Measurements from ENCODE around the gene FBRS. TPM values are rescaled to one million over a fixed set of nuclear protein-coding genes. Genes with fewer than 3 reads are reported as not detected.
A peak's percentile ranks its signal among the peaks of the same experiment; 100 is the strongest.

The FBRS gene
- total and polyA plus RNA-seq, 2 of the 13 experiments (the other 11 are each of a cell fraction or from before 2014, with no cell fraction given) = 13.7 to 16.2 TPM

DNA sequence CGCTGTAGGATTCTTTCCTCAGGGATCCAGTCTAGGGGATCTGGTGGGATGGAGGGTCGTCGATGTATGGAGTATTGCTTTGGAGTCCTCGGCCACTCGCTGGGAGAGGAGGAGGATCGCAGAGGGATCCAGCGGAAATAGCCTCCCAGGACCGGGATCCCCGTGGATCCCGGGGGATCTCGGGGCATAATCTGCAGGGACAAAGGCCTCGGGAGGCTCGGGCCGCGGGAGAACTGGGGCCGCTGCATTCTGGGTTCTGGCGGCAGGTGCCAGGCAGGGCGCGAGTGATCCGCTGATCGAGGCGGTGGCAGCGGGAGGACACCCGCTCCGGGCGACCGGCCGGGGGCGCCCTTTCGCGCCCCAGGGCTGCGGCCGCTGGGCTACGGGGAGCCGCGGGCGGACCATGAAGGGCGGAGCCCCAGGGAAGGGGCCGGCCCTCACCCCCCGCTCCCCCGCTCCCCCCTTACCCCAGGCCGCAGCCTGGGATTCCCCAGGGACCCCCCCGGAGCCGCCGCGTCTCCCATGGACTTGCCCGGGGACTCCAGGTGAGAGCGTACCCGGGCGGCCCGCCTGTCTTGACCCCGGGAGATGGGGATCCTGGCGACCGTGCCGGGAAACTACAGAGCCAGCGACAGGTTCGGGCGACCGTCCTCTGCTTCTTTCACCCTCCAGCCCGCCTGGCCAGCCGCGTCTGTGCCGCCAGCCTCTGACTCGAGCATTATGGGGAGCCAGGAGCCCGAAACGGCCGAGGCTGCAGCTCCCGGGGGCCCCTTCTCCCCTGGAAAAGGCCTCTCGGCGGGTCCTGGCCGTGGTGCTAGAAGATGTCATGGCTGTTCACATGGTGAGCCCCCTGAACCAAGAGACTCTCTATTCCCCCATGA lies 6.9 kb upstream of the FBRS start (continued):
- TF ChIP-seq TAF1 (CRISPR knock-in tag; IDR thresholded peaks at IDR 0.05) = peak; percentile 49; the same call in 1 of the 2 replicates
- peak; percentile 55 for TF ChIP-seq SP2 (CRISPR knock-in tag; IDR thresholded peaks at IDR 0.05)
- TF ChIP-seq HNRNPLL (IDR thresholded peaks at IDR 0.05; ENCODE audit: low read depth, low read length, poor library complexity, severe bottlenecking) = peak; percentile 27
- no peak for TF ChIP-seq ZNF773 (CRISPR knock-in tag; IDR thresholded peaks at IDR 0.05; ENCODE audit: borderline replicate concordance)
- TF ChIP-seq ZSCAN31 (CRISPR knock-in tag; IDR thresholded peaks at IDR 0.05; ENCODE audit: low read depth) = peak; percentile 48; the same call in 1 of the 2 replicates
- peak; percentile 53 for TF ChIP-seq AGO2 (optimal IDR thresholded peaks at IDR 0.05; ENCODE audit: low read depth, low read length)
- TF ChIP-seq, protein P1, sequence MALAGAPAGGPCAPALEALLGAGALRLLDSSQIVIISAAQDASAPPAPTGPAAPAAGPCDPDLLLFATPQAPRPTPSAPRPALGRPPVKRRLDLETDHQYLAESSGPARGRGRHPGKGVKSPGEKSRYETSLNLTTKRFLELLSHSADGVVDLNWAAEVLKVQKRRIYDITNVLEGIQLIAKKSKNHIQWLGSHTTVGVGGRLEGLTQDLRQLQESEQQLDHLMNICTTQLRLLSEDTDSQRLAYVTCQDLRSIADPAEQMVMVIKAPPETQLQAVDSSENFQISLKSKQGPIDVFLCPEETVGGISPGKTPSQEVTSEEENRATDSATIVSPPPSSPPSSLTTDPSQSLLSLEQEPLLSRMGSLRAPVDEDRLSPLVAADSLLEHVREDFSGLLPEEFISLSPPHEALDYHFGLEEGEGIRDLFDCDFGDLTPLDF (CRISPR knock-in tag; IDR thresholded peaks at IDR 0.05) = peak; percentile 78
- TF ChIP-seq, protein P2, sequence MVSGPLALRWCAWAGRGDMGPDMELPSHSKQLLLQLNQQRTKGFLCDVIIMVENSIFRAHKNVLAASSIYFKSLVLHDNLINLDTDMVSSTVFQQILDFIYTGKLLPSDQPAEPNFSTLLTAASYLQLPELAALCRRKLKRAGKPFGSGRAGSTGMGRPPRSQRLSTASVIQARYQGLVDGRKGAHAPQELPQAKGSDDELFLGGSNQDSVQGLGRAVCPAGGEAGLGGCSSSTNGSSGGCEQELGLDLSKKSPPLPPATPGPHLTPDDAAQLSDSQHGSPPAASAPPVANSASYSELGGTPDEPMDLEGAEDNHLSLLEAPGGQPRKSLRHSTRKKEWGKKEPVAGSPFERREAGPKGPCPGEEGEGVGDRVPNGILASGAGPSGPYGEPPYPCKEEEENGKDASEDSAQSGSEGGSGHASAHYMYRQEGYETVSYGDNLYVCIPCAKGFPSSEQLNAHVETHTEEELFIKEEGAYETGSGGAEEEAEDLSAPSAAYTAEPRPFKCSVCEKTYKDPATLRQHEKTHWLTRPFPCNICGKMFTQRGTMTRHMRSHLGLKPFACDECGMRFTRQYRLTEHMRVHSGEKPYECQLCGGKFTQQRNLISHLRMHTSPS (CRISPR knock-in tag; IDR thresholded peaks at IDR 0.05; ENCODE audit: low read depth) = no peak
- 0 out of 2 replicates have a peak, but pooled peaks have one; percentile 23 for TF ChIP-seq FOXO1 (CRISPR knock-in tag; IDR thresholded peaks at IDR 0.05)
- TF ChIP-seq SNRNP70 (IDR thresholded peaks at IDR 0.05; ENCODE audit: low read depth, low read length) = no peak
- TF ChIP-seq SALL2 (CRISPR knock-in tag; IDR thresholded peaks at IDR 0.05) = peak; percentile 88
- no peak for TF ChIP-seq HOXA5 (CRISPR knock-in tag; IDR thresholded peaks at IDR 0.05)
- TF ChIP-seq ZXDC (CRISPR knock-in tag; IDR thresholded peaks at IDR 0.05) = peak; percentile 31; the same call in 1 of the 2 replicates
- TF ChIP-seq JUN (CRISPR knock-in tag; IDR thresholded peaks at IDR 0.05) = no peak
- peak; percentile 87 for TF ChIP-seq ZNF430 (CRISPR knock-in tag; IDR thresholded peaks at IDR 0.05)
- TF ChIP-seq FOXA1 (IDR thresholded peaks at IDR 0.05) = no peak
- TF ChIP-seq FOXA1 (CRISPR knock-in tag; IDR thresholded peaks at IDR 0.05) = 0 out of 2 replicates have a peak, but pooled peaks have one; percentile 3
- TF ChIP-seq MIER3 (CRISPR knock-in tag; IDR thresholded peaks at IDR 0.05; ENCODE audit: borderline replicate concordance) = no peak
- TF ChIP-seq PHF21A (CRISPR knock-in tag; IDR thresholded peaks at IDR 0.05) = 0 out of 2 replicates have a peak, but pooled peaks have one; percentile 17
- peak; percentile 30; the same call in 1 of the 2 replicates for TF ChIP-seq ZBTB21 (CRISPR knock-in tag; IDR thresholded peaks at IDR 0.05)
- TF ChIP-seq, protein P3, sequence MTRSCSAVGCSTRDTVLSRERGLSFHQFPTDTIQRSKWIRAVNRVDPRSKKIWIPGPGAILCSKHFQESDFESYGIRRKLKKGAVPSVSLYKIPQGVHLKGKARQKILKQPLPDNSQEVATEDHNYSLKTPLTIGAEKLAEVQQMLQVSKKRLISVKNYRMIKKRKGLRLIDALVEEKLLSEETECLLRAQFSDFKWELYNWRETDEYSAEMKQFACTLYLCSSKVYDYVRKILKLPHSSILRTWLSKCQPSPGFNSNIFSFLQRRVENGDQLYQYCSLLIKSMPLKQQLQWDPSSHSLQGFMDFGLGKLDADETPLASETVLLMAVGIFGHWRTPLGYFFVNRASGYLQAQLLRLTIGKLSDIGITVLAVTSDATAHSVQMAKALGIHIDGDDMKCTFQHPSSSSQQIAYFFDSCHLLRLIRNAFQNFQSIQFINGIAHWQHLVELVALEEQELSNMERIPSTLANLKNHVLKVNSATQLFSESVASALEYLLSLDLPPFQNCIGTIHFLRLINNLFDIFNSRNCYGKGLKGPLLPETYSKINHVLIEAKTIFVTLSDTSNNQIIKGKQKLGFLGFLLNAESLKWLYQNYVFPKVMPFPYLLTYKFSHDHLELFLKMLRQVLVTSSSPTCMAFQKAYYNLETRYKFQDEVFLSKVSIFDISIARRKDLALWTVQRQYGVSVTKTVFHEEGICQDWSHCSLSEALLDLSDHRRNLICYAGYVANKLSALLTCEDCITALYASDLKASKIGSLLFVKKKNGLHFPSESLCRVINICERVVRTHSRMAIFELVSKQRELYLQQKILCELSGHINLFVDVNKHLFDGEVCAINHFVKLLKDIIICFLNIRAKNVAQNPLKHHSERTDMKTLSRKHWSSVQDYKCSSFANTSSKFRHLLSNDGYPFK (CRISPR knock-in tag; IDR thresholded peaks at IDR 0.05; ENCODE audit: borderline replicate concordance) = no peak
